DOHH2 (cell line): ENCODE measurements around the gene SLC12A3.

Experiments
- H3F3A ChIP-seq: fragments of 200-600 bp; sonication (generic), shearing (Covaris generic); 2 replicates; pipeline ENCODE4 v1.6.0; 2016; ENCODE audit warnings: antibody characterized with exemption, mild to moderate bottlenecking; ENCODE audit not compliant: control insufficient read depth, insufficient read depth
- H3K27ac ChIP-seq: fragments of 200-600 bp; sonication (generic); 2 replicates; pipeline ENCODE4 v1.5.1; 2014; ENCODE audit warnings: low read depth, mild to moderate bottlenecking, low read length, moderate library complexity
- H3K27me3 ChIP-seq: fragments of 200-600 bp; sonication (generic); 2 replicates; pipeline ENCODE4 v1.6.1; 2014; ENCODE audit warnings: mild to moderate bottlenecking, low read length, mixed read lengths; ENCODE audit not compliant: control insufficient read depth
- H3K36me3 ChIP-seq: fragments of 200-600 bp; sonication (generic); 2 replicates; pipeline ENCODE4 v1.6.1; 2014; ENCODE audit warnings: mild to moderate bottlenecking, low read length, moderate library complexity, mixed read lengths; ENCODE audit not compliant: control insufficient read depth
- H3K4me1 ChIP-seq: fragments of 200-600 bp; sonication (generic); 2 replicates; pipeline ENCODE4 v1.6.1; 2014; ENCODE audit warnings: mild to moderate bottlenecking, low read length, mixed read lengths; ENCODE audit not compliant: control insufficient read depth
- H3K4me2 ChIP-seq: fragments of 200-600 bp; sonication (generic); 2 replicates; pipeline ENCODE4 v1.6.0; 2014; ENCODE audit warnings: mild to moderate bottlenecking, low read length, moderate library complexity
- H3K4me3 ChIP-seq: fragments of 200-600 bp; sonication (generic); 2 replicates; pipeline ENCODE4 v1.5.1; 2014; ENCODE audit warnings: mild to moderate bottlenecking, low read length, mixed read lengths
- H3K79me2 ChIP-seq: fragments of 200-600 bp; sonication (generic); 2 replicates; pipeline ENCODE4 v1.6.1; 2014; ENCODE audit warnings: mild to moderate bottlenecking, low read length, mixed read lengths; ENCODE audit not compliant: control insufficient read depth
- H3K9me2 ChIP-seq: fragments of 200-600 bp; sonication (generic); replicated peaks from 2 replicates; pipeline ENCODE4 v1.6.1; 2014; ENCODE audit warnings: mild to moderate bottlenecking, low read length, mixed read lengths; ENCODE audit not compliant: control insufficient read depth
- H3K9me3 ChIP-seq: fragments of 200-600 bp; sonication (generic); 2 replicates; pipeline ENCODE4 v1.6.1; 2014; ENCODE audit warnings: antibody characterized with exemption, low read length, mixed read lengths; ENCODE audit not compliant: control insufficient read depth, insufficient read depth
- H4K20me1 ChIP-seq: fragments of 200-600 bp; sonication (generic); 2 replicates; pipeline ENCODE4 v1.6.0; 2014; ENCODE audit warnings: low read depth, mild to moderate bottlenecking, antibody characterized with exemption, low read length, moderate library complexity; ENCODE audit not compliant: control insufficient read depth, insufficient read depth
- CTCF ChIP-seq: fragments of 200-600 bp; sonication (generic); IDR thresholded peaks from one replicate; pipeline ENCODE4 v1.5.1; 2014; ENCODE audit warnings: antibody characterized with exemption, mild to moderate bottlenecking, low read depth, low read length; ENCODE audit not compliant: poor library complexity, severe bottlenecking
- EZH2phosphoT487 ChIP-seq: fragments of 200-600 bp; sonication (generic); IDR thresholded peaks from 2 replicates; pipeline ENCODE4 v1.6.1; 2017; ENCODE audit warnings: borderline replicate concordance, mild to moderate bottlenecking, antibody characterized with exemption, low read length, moderate library complexity, mixed read lengths

The SLC12A3 gene

DNA sequence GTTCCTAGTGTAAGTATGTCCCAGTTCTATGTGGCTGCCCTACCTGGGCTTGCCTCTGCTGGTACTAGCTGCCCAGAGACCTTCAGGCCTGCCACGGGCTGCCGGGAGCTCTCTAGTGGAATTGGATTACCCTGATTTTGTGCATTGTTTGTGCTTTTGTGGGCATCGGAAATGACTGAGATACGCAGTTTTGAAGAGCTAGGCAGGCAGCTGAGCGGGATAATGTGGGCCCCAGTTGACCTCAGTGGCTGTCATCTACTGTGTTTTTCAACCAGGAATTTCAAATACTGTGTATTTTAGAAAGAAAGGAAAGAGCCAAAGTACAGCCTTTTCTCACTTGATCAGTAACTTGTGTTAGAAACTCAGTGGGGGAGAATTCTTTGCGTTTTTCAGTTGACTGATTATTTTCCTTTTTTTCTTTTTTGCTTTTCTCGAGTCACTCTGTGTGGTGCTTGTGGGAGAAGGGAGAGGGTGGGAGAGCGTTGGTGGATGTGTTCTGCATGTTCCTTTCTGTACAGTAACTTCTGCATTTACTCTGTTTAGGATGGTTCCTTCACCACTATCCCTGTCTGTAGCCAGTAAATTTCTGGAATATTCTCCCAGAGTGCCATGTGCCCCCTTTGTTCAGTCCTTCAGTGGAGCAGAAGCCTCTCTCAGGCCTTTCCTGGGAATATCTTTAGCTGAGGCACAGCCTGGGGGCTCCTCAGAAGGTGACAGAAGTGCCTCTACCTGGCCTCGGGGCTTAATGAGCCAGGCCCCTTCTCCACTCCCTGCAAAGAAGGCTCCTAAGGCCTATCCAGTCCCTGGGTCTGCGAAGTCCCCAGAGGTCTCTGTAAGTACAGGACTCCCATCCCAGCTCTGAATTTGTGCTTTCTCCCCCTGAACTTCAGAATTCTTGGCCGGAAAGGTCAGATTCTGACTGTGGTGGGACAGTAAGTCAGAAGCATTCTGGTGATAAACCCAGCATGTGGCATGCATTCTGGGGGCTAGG lies 15.0 kb upstream of the SLC12A3 start:
- Histone ChIP-seq H4K20me1 (no peaks in the 10 kb centered on the region), H3K4me3 (no peak overlapping the region), H3K36me3 (peaks cover 5% of the 10 kb centered on the region; the same call in 1 of the 2 replicates), H3K9me3 (no peaks in the 10 kb centered on the region), H3K4me2 (no peak overlapping the region), H3K9me2 (no peaks in the 10 kb centered on the region), H3K27ac (no peak overlapping the region), H3F3A (0 out of 2 replicates have a peak, but pooled peaks cover 7% of the 10 kb centered on the region), H3K4me1 (peaks cover 19% of the 10 kb centered on the region), H3K79me2 (no peaks in the 10 kb centered on the region), H3K27me3 (no peaks in the 10 kb centered on the region)
- TF ChIP-seq EZH2phosphoT487 (no peak), CTCF (no peak)

DNA sequence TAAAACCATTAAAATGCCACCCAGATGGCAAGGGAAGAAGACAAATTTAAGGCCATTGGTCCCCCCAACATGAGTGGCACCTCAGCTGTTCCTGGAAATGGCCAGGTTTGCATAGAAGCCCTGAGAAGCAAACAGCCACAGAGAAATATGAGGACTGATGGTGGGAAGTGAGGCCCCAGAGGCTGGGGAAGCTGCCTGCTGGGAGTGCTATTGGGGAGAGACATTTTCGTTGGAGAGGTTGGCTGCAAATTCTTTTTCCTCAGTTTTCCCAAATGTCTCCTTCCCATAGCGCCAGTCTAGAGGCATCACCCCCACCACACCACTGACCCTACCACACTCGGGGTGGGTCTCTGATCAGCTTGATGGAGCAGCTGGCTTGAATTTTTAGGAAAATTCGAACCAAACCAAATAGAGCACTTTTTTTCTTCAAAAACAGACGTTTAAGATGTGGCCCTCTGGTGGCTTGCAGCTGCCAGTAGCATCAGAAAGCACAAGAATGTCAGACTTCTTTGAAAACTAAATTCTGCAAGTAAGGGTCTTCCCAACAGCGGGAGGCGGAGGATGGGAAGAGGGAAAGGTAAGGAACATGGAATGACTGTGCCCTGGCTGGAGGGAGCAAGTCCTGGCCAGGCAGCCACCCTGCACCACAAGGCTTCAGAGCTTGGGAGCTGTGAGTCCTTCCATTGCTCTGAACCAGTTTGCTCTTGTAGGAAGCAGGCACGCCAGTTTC lies 13.2 kb upstream of the SLC12A3 start:
- Histone ChIP-seq H3K4me3 (no peak overlapping the region), H3K79me2 (no peaks in the 10 kb centered on the region), H3K4me1 (peaks cover 19% of the 10 kb centered on the region), H3K36me3 (no peaks in the 10 kb centered on the region), H3K9me3 (no peaks in the 10 kb centered on the region), H3K27me3 (no peaks in the 10 kb centered on the region), H3F3A (0 out of 2 replicates have a peak, but pooled peaks cover 7% of the 10 kb centered on the region), H3K4me2 (no peak overlapping the region), H3K27ac (no peak overlapping the region), H4K20me1 (no peaks in the 10 kb centered on the region), H3K9me2 (no peaks in the 10 kb centered on the region)
- peak; percentile 71 for TF ChIP-seq CTCF
- no peak for TF ChIP-seq EZH2phosphoT487

DNA sequence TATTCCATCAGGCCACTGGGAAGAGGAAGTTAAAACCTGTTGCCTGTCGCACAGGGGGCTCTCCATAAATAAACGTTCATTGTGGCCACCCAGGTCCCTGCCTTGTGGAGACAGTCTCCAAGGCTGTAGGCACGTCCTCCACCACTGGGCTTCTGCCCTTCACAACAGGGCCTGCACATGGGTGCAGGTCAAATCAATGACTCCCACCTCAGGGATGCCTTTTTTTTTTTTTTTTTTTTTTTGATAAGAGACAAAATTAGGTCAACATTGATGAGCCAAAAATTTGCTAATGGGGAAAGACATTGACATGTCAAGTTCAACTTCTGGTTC lies 12.6 kb upstream of the SLC12A3 start:
- no peaks in the 10 kb centered on the region for H3K9me2 ChIP-seq
- peaks cover 16% of the 10 kb centered on the region for H3K4me1 ChIP-seq
- H3K9me3 ChIP-seq: no peaks in the 10 kb centered on the region
- H4K20me1 ChIP-seq: no peaks in the 10 kb centered on the region
- H3K36me3 ChIP-seq: no peaks in the 10 kb centered on the region
- TF ChIP-seq EZH2phosphoT487 (no peak), CTCF (no peak)
- no peak overlapping the region for H3K27ac ChIP-seq
- H3F3A ChIP-seq: 0 out of 2 replicates have a peak, but pooled peaks cover 7% of the 10 kb centered on the region
- H3K79me2 ChIP-seq: no peaks in the 10 kb centered on the region
- H3K4me3 ChIP-seq: no peak overlapping the region
- no peak overlapping the region for H3K4me2 ChIP-seq
- no peaks in the 10 kb centered on the region for H3K27me3 ChIP-seq
